HL-60/S4 treated with phorbol 12-myristate 13-acetate at 8.2 ng/mL for 4 days and 3 days (cell line): ENCODE results near the gene MSGN1.
"Not testable (repeated sequence)": the region's sequence is repeated elsewhere in the genome, so short reads cannot be mapped to it uniquely, and the experiment has no call there.

Source experiments
- in situ Hi-C: fragments of 300-500 bp; cut with MboI; formaldehyde crosslinking; loops from 2 replicates; pipeline ENCODE4 v1.15.0; 2022; ENCODE audit warnings: low sequenced_read_pairs

Gene MSGN1

GRCh38 chr2:17804358-17804757 is 11.9 kb upstream of the MSGN1 start:
- in situ Hi-C loops, result no loop called here

DNA sequence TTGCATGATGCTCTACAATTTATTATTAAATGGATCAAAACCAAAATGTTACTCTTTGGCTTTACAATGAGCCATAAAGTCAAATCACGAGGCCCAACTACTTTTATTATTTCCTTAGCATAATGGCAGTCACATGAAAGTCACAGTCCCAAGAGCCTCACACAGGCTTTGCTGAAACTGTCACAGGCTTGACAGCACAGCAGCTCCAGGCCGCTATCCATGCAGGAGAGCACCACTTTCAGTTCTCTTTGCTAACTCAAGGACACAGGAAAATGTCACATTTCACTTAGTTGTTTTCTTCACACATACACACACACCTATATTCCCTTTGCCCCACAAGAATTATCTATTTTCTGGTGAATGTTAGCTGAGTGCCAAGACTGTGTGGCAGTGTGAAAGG is 11.1 kb upstream of the MSGN1 start:
- in situ Hi-C loops, result no loop called here

DNA sequence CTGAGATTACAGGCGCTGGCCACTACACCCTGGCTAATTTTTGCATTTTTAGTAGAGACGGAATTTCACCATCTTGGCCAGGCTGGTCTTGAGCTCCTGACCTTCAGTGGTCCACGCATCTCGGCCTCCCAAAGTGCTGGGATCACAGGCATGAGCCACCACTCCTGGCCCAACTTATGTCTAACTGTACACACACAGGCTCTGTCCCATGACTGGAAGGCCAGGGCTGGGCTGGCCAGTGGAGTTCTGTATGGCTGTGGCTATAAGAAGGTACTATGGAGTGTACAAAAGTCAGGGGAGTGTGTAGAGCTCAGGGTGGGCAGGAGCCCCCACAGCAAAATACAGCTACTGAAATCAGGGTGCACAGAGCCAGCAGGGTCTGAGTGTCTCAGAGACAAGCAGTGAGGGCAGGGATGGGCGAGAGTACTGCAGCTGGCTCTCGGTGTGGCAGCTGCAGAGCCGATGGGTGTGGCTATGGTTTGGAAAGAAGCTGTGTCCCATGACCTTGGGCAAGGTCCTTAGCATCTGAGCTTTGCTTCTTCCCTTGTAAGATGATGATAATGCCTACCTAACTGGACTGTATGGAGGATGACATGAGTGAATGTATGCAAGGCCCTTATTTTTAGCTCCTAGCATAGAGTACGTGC is 10.4 kb upstream of the MSGN1 start:
- in situ Hi-C loops, result no loop called here

- in situ Hi-C loops, result no loop called here
Measured at GRCh38 chr2:17813010-17813741, 3.1 kb upstream of the MSGN1 start.

DNA sequence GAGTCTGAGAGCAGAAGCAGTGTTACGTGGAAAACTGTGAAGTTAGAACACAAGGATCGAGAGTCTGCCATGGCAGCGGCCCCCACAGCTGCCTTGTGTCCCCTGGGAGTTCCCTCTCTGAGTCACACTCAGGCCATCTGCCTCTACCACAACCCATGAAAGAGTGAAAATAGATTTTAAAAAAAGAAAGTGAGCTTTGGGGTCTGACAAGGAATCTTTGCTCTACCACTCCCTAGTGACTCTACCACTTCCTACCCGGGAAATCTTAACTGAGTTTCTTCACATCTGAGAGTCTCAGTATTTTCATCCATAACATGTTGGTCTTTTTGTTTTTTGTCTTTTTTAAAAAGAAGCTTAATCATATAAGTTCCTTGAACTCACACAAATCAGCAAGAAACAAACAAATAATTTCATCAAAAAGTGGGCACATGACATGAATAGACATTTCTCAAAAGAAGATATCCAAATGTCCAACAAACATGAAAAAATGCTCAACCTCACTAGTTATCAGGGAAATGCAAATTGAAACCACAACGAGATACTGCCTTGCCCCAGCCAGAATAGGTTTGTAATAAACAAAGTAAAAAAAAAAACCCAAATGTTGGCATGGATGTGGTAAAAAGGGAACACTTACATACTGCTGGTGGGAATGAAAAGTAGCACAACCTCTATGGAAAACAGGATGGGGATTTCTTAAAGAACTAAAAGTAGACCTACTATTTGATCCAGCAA is 2.4 kb upstream of the MSGN1 start:
- in situ Hi-C loops, result no loop called here

DNA sequence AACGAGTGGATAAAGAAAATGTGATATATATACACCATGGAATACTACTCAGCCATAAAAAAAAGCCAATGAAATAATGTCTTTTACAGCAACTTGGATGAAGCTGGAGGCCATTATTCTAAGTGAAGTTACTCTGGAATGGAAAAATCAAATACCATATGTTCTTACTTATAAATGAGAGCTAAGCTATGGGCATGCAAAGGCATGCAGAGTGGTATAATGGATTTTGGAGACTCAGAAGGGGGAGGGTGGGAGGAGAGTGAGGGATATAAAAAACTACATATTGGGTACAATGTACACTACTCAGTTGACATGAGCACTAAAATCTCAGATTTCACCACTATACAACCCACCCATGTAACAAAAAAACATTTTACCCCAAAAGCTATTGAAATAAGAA is 1.7 kb upstream of the MSGN1 start:
- in situ Hi-C loops, result no loop called here

DNA sequence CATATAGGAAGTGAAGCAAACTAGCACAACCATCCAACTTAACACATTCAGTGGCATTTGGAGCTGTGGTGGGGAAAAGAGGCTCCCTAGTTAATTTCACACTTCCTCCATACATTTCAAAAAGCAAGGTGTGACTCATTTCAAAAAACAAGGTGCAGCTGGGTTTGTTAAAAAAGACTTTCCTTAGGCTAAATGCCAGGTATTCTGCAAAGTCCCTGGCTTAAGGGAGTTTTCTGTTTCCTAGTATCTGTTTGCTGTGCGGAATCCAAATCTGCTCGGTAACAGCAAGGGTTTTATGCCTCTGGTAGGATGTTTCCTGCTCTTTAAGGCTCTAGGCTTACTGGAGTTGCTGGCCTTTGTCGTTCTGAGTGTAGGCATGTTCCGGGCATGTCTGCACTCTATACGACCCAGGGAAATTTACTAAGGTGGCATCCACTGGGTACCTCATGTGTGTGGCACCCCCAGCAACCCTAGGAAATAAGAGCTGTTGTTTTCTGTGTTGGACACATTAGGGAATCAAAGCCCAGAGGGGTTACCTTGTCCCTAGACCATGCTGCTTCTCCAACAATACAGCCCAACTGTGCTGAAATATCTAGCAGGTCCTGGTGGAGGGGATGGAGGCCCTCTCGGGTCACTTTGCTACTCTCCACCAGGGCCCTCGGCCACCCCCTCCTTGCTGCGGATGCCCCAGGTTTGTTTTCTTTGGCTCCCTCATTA is 634 bp upstream of the MSGN1 start:
- in situ Hi-C loops, result no loop called here

- in situ Hi-C loops, result no loop called here
Measured at GRCh38 chr2:17818235-17818815, 2.1 kb downstream of the MSGN1 start.

DNA sequence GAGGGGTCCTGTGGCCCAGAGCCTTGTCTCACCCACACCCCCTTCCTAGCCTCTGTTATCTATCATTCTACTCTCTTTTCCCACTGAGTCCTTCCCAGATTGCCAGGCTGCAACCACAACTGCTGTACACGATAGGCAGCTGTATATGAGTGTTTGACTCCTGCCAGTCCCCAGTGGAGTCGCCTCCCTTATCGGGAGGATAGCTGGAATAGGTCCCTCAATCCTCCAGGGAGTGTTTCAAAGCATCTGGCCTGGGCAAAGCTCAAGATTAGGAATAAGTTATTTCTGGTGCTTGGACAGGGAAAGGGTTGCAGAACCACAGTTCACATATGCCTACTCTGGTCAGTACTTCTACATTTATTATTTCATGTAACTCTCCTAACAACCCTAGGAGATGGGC is 4.8 kb downstream of the MSGN1 start:
- in situ Hi-C loops, result no loop called here

DNA sequence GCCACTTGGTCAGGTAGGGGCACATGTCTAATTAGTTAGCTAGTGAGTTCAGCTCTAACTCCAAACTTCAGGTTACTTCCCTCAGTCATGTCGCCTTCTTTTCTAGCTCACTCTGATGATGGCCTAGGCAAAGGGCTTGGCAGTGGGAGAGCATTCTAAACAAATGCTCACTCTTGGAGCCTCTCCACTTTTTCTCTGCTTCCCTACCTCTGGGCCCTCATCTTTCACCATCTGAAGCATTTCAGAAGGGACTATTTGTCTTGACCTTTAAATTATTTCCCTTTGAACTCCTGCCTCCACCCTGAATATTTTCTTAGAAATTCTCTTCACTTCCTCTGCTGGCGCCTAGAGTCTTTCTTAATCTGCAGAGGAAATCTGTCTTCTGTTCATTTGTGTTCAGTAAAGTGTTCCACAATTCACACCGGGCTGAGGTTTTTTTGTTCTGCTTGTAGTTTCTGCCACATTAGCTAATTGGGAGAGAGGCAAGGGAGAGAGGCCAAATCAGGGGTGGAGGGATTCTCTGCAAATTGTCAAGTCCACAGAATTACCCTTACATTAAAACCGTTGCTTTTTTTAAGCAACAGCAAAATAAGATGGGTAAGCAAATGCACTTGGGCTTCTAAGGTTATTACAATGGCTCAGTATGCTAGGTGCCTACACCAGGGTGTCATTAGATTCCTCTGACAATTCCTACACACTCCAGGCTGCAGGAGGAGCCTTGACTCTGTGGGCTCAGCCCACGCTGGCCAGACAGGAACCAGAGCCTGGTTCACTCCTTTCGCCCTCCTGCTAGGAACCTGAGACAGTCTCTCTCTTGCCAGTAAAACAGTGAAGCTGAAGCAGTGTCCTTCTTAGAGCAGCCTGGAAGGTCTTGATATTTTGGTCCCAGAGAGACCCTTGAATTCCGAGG is 5.5 kb downstream of the MSGN1 start:
- in situ Hi-C loops, result no loop called here

DNA sequence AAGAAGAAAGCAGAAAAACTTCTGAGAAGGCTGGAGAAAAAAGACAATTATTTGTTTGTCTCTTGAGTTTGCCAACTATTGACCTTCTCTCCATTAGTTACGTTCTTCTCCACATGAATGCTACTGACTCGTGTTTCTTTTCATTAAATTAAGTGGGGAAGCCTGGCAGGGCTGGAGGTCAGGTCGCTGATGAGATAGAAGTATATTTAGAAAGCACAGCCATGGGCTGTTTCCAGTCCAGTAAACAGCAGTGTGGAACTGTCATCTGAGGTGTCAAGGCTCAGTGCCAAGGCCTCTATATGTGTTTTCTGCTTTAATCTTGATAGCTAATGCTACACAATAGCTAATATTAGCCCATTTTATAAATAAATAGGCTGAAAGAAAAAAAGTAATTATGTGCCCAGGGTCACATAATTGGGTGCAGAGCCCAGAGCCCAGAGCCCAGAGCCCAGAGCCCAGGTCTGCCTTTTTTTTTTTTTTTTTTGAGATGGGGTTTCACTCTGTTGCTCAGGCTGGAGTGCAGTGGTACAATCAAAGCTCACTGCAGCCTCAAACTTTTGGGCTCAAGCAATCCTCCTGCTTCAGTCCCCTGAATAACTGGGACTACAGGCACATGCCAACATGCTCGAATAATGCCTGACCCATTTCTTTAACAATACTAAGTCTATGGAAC is 6.3 kb downstream of the MSGN1 start:
- in situ Hi-C loops, result no loop called here

DNA sequence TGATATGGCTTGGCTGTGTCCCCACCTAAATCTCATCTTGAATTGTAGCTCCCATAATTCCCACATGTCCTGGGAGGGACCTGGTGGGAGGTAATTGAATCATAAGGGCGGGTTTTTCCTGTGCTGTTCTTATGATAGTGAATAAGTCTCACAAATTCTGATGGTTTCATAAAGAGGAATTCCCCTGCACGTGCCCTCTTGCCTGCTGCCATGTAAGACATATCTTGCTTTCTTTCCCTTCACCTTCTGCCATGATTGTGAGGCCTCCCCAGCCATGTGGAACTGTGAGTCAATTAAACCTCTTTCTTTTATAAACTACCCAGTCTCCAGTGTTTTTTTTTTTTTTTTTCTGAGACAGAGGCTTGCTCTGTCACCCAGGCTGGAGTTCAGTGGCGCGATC is 7.4 kb downstream of the MSGN1 start:
- in situ Hi-C loops, result not testable (repeated sequence)

- in situ Hi-C loops, result no loop called here
Measured at GRCh38 chr2:17827316-17827715, 11.1 kb downstream of the MSGN1 start.

- in situ Hi-C loops, result no loop called here
Measured at GRCh38 chr2:17827785-17828184, 11.5 kb downstream of the MSGN1 start.

DNA sequence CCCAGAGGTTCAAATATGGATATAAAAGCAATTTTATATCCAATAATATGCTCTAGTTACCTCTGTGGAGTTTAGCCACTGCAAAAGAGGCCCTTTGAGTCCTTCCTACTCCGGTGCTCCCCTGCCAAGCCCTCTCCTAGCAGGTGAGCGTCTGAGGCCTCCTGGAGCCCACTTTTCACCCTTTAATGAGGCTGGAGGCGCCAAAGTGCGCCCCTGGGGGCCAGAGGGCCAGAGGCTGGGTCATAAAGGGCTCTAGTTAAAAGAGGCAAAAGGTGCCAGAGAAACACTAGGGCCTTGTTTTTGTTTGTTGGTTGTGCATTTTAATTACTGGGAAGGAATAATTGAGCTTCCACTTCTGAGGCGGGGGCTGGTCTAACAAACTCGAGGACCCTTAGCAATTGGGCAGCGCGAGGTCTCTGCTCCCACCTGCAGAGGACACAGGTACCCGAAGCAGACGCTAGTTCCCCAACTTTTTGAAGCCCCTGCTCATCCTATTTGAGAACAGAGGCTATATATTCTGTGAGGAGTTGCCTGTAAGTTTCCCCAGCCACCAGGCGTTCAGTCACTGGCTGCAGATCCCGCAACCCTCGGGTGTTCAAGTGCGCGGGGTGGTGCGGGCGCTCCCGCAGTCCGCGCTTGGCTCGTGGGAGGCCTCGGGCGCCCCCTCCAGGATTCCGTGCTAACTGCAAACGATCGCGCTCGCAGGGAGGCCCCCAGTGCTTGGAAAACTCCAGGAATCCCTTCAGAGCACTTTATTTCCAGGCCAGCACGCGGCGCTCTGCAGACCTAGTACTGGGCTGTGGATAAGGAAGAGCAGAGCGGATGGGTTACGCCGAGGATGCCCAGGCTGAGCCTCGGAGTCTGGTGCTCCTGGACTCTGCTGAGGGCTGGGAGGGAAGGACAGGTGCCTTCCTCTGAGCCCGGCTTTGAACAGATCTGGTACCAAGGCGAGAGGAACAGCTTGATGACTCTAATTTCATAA is 14.1 kb downstream of the MSGN1 start:
- in situ Hi-C loops, result no loop called here

GRCh38 chr2:17835516-17835915 is 19.3 kb downstream of the MSGN1 start:
- in situ Hi-C loops, result no loop called here

GRCh38 chr2:17839959-17840358 is 23.7 kb downstream of the MSGN1 start:
- in situ Hi-C loops, result no loop called here

GRCh38 chr2:17843457-17843856 is 27.2 kb downstream of the MSGN1 start:
- in situ Hi-C loops, result no loop called here
